ENCODE results near the gene LRMDA.

DNA sequence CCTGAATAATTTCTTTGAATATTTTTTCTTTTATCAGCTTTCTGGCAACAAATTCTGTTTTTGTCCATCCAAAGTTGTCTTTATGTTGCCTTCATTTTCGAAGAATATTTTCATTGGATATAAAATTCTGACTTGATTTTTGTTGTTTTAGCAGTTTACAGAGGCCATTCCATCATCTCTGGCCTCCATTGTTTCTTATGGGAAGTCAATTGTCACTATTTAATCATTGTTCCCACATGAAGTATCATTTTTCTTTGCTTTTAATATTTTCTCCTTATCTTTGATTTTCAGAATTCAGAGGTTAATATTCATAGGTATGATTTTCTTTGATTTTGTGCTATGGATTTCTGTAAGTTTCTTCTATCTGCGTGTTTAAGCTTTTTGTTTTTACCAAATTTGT, 512.6 kb downstream of the LRMDA start:
- TF ChIP-seq, protein P1, sequence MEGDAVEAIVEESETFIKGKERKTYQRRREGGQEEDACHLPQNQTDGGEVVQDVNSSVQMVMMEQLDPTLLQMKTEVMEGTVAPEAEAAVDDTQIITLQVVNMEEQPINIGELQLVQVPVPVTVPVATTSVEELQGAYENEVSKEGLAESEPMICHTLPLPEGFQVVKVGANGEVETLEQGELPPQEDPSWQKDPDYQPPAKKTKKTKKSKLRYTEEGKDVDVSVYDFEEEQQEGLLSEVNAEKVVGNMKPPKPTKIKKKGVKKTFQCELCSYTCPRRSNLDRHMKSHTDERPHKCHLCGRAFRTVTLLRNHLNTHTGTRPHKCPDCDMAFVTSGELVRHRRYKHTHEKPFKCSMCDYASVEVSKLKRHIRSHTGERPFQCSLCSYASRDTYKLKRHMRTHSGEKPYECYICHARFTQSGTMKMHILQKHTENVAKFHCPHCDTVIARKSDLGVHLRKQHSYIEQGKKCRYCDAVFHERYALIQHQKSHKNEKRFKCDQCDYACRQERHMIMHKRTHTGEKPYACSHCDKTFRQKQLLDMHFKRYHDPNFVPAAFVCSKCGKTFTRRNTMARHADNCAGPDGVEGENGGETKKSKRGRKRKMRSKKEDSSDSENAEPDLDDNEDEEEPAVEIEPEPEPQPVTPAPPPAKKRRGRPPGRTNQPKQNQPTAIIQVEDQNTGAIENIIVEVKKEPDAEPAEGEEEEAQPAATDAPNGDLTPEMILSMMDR (conservative IDR thresholded peaks at IDR 0.05; ENCODE audit: low read length) = no peak
- no peak for TF ChIP-seq EZH2phosphoT487 (IDR thresholded peaks at IDR 0.05; ENCODE audit: borderline replicate concordance, low read depth, low read length)

Measured in OCI-LY7 (cell line).